Measurements from ENCODE around the gene ACBD4. TPM values are rescaled to one million over a fixed set of nuclear protein-coding genes. Genes with fewer than 3 reads are reported as not detected.
A peak's percentile ranks its signal among the peaks of the same experiment; 100 is the strongest.

The ACBD4 gene, protein sequence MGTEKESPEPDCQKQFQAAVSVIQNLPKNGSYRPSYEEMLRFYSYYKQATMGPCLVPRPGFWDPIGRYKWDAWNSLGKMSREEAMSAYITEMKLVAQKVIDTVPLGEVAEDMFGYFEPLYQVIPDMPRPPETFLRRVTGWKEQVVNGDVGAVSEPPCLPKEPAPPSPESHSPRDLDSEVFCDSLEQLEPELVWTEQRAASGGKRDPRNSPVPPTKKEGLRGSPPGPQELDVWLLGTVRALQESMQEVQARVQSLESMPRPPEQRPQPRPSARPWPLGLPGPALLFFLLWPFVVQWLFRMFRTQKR
- polyA plus RNA-seq (2013, experiment 1 of 2): 1.9 TPM
- 3.7 TPM for polyA plus RNA-seq (2013, experiment 2 of 2)

- Histone ChIP-seq H3K36me3 (ENCODE audit: insufficient read depth, low read length) (no peaks in the 10 kb centered on the region), H3K27ac (ENCODE audit: low read depth, low read length) (no peak within 1 kb of the TSS), H3K4me3 (ENCODE audit: low read length) (peak within 1 kb of the TSS; percentile 61)
Measured at GRCh38 chr17:45135192-45135977, at the start of gene ACBD4. TSS of gene ACBD4 (plus strand) at chr17:45135687. CDS start at chr17:45136145, 458 bp downstream.

GRCh38 chr17:45086391-45086790 is 49.1 kb upstream of the ACBD4 start:
- H3K4me3 ChIP-seq (ENCODE audit: low read length): no peak overlapping the region
- no peak overlapping the region for H3K9ac ChIP-seq (ENCODE audit: low read depth, low read length)
- 97% methylated on average over 4 of the region's 4 CpGs for WGBS
- H3K36me3 ChIP-seq (ENCODE audit: insufficient read depth, low read length): peaks cover 92% of the 10 kb centered on the region
- no peak overlapping the region for H3K27ac ChIP-seq (ENCODE audit: low read depth, low read length)
- no peaks in the 10 kb centered on the region for H3K9me3 ChIP-seq (ENCODE audit: insufficient read depth, low read depth, low read length)
- no peaks in the 10 kb centered on the region for H3K27me3 ChIP-seq (ENCODE audit: insufficient read depth, low read length)
- H3K4me1 ChIP-seq (ENCODE audit: insufficient read depth, low read length): peaks cover 3% of the 10 kb centered on the region; the same call in 1 of the 2 replicates

More at GRCh38 chr17:45135192-45135977, at the start of gene ACBD4:
- 24% methylated on average over 40 of the region's 40 CpGs for WGBS
- no peaks in the 10 kb centered on the region for H3K9me3 ChIP-seq (ENCODE audit: insufficient read depth, low read depth, low read length)
- no peaks in the 10 kb centered on the region for H3K4me1 ChIP-seq (ENCODE audit: insufficient read depth, low read length)
- H3K27me3 ChIP-seq (ENCODE audit: insufficient read depth, low read length): no peaks in the 10 kb centered on the region
- H3K9ac ChIP-seq (ENCODE audit: low read depth, low read length): peak within 1 kb of the TSS; percentile 46

DNA sequence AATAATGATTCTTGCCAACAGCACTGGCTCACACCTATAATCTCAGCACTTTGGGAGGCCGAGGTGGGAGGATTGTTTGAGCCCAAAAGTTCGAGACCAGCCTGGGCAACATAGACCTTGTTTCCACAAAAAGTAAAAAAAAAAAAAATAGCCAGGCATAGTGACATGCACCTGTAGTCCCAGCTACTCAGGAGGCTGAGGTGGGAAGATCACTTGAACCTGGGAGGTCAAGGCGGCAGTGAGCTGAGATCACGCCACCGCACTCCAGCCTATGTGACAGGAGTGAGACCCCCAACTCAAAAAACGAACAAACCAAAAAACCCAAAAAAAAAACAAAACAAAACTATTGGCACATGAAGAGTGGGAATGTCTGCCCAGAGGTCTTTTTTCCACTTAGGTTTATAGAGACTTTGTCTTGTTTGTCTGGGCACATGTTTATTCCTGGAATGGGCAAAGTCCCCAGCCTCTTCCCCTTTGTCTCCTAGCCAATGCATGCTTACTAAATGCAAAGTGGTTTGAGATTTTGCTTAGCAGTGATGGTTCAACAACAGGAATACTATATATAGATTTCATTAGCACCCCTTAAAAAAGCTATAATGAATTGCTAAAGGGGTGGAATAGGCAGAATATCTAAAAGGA is 48.5 kb upstream of the ACBD4 start:
- Histone ChIP-seq H3K9ac (ENCODE audit: low read depth, low read length) (no peak overlapping the region), H3K4me3 (ENCODE audit: low read length) (no peak overlapping the region), H3K27me3 (ENCODE audit: insufficient read depth, low read length) (no peaks in the 10 kb centered on the region), H3K9me3 (ENCODE audit: insufficient read depth, low read depth, low read length) (no peaks in the 10 kb centered on the region), H3K27ac (ENCODE audit: low read depth, low read length) (no peak overlapping the region), H3K4me1 (ENCODE audit: insufficient read depth, low read length) (peaks cover 3% of the 10 kb centered on the region; the same call in 1 of the 2 replicates), H3K36me3 (ENCODE audit: insufficient read depth, low read length) (peaks cover 92% of the 10 kb centered on the region)
- WGBS: 94% methylated on average over 6 of the region's 6 CpGs

DNA sequence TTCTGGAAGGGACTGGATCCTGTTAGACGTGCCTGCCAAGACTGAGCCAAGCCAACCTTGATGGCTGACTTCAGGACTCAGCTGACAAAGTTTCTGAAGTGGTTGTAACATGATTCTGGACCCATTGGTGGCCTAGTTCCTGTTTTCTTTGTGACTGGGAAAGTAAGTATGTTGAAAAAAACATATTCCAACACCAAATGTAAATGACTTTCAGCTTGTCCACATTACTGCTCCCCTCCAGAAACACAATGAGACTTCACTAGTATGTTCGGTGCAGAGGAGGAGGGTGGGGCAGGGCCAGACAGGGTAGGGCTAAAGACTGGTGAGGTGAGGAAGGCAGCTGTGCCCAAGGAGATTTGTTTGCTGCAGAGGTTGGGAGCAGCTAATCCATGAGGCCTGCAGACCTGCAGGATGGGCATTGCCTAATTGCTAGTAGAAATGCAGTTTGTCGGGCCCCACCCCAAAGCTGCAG is 47.9 kb upstream of the ACBD4 start:
- Histone ChIP-seq H3K4me1 (ENCODE audit: insufficient read depth, low read length) (peaks cover 3% of the 10 kb centered on the region; the same call in 1 of the 2 replicates), H3K27me3 (ENCODE audit: insufficient read depth, low read length) (no peaks in the 10 kb centered on the region), H3K9me3 (ENCODE audit: insufficient read depth, low read depth, low read length) (no peaks in the 10 kb centered on the region), H3K27ac (ENCODE audit: low read depth, low read length) (no peak overlapping the region), H3K9ac (ENCODE audit: low read depth, low read length) (no peak overlapping the region), H3K4me3 (ENCODE audit: low read length) (no peak overlapping the region), H3K36me3 (ENCODE audit: insufficient read depth, low read length) (peaks cover 90% of the 10 kb centered on the region)
- 97% methylated on average over 3 of the region's 3 CpGs for WGBS

DNA sequence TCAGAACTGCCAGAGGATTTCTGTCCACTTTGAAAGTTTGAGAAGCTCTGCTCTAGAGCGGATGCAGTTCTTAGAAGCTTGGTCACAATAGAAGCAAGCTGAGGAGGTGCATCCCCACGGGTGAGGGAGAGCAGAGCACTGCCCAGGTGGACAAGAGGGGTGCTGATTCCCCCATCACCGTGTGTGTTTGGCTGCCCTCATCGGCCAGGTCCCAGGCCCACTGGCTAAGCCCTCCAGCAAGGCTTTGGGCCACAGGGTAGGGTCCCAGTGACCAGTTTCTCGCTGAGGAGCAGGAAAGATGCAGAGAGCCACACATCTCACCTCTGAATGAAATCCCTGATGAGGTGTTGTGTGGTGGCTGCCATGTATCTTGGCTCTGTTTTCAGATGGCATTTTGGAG is 47.5 kb upstream of the ACBD4 start:
- Histone ChIP-seq H3K9ac (ENCODE audit: low read depth, low read length) (no peak overlapping the region), H3K27me3 (ENCODE audit: insufficient read depth, low read length) (no peaks in the 10 kb centered on the region), H3K4me3 (ENCODE audit: low read length) (no peak overlapping the region), H3K36me3 (ENCODE audit: insufficient read depth, low read length) (peaks cover 93% of the 10 kb centered on the region), H3K9me3 (ENCODE audit: insufficient read depth, low read depth, low read length) (no peaks in the 10 kb centered on the region), H3K4me1 (ENCODE audit: insufficient read depth, low read length) (peaks cover 3% of the 10 kb centered on the region; the same call in 1 of the 2 replicates), H3K27ac (ENCODE audit: low read depth, low read length) (no peak overlapping the region)
- WGBS: 95% methylated on average over 5 of the region's 5 CpGs

DNA sequence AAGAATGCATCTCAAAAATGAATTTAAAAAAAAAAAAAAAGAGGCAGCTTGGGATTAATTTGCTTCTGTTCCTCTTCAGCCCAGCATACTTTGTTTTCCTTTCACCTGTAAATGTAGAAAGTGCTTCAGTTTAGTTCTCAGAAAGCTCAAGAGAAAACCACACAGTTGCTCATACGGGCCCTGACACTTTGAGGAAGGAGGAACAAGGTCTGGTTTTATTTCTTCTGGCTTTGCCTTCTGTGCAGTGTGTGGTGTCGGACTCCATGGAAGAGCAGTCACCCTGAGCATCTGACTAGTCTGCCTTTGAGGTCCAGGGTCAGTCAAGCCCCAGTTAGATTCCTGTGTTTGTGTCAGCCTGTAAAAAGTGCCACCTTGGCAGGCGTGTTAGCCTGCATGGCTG is 46.7 kb upstream of the ACBD4 start:
- Histone ChIP-seq H3K27ac (ENCODE audit: low read depth, low read length) (no peak overlapping the region), H3K36me3 (ENCODE audit: insufficient read depth, low read length) (peaks cover 94% of the 10 kb centered on the region), H3K9me3 (ENCODE audit: insufficient read depth, low read depth, low read length) (no peaks in the 10 kb centered on the region), H3K9ac (ENCODE audit: low read depth, low read length) (no peak overlapping the region), H3K4me3 (ENCODE audit: low read length) (no peak overlapping the region), H3K4me1 (ENCODE audit: insufficient read depth, low read length) (peaks cover 3% of the 10 kb centered on the region; the same call in 1 of the 2 replicates), H3K27me3 (ENCODE audit: insufficient read depth, low read length) (no peaks in the 10 kb centered on the region)
- 97% methylated on average over 3 of the region's 3 CpGs for WGBS

DNA sequence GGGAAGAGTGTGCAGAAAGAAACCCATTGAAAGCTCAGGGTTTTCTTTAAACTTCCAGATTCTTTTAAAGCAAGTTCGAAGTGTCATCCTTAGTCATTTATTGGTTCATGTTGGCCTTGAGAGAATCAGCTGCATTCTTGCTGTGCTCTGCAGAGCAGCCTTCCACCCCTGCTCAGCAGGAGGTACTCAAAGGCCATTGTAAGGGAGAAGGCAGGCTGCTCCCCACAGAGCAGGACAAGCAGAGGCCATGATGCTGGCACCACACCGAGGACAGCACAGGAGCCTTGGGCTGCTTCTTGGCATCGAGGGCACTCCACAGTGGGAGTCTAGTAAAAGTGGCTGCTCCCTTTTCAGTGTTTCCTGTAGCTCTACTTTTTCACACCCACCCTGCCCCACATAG is 44.8 kb upstream of the ACBD4 start:
- no peak overlapping the region for H3K4me3 ChIP-seq (ENCODE audit: low read length)
- H3K27ac ChIP-seq (ENCODE audit: low read depth, low read length): peak overlapping the region; percentile 59; the same call in 1 of the 2 replicates
- H3K27me3 ChIP-seq (ENCODE audit: insufficient read depth, low read length): no peaks in the 10 kb centered on the region
- H3K9ac ChIP-seq (ENCODE audit: low read depth, low read length): no peak overlapping the region
- peaks cover 3% of the 10 kb centered on the region; the same call in 1 of the 2 replicates for H3K4me1 ChIP-seq (ENCODE audit: insufficient read depth, low read length)
- no peaks in the 10 kb centered on the region for H3K9me3 ChIP-seq (ENCODE audit: insufficient read depth, low read depth, low read length)
- peaks cover 92% of the 10 kb centered on the region for H3K36me3 ChIP-seq (ENCODE audit: insufficient read depth, low read length)
- WGBS: 75% methylated on average over 3 of the region's 3 CpGs

DNA sequence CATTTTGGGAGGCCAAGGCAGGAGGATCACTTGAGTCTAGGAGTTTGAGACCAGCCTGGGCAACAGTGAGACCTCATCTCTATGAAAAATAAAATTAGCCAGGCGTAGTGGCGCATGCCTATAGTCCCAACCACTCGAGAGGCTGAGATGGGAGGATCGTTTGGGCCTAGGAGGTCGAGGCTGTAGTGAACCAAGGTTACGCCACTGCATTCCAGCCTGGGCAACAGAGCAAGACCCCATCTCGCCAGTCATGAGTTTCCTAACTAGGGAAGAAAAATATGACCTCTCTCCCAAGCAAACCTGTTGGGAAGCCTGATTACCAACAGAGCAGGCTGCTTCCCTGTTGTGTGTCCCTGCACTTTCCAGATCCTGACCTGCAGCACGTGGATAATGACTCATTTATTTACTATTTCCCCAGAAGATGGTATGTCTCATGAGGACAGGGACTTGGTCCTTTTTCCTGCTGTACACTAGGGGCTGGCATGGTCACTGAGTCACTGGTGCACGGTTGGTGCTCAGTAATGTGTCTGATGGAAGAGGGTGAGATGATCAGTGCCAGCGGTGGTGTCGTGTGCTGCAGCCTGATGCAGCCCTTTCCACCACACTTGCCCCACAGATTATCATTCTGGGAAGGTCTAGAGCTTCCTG is 43.6 kb upstream of the ACBD4 start:
- 94% methylated on average over 11 of the region's 11 CpGs for WGBS
- H3K4me1 ChIP-seq (ENCODE audit: insufficient read depth, low read length): peaks cover 3% of the 10 kb centered on the region; the same call in 1 of the 2 replicates
- no peaks in the 10 kb centered on the region for H3K9me3 ChIP-seq (ENCODE audit: insufficient read depth, low read depth, low read length)
- H3K4me3 ChIP-seq (ENCODE audit: low read length): no peak overlapping the region
- no peak overlapping the region for H3K9ac ChIP-seq (ENCODE audit: low read depth, low read length)
- no peak overlapping the region for H3K27ac ChIP-seq (ENCODE audit: low read depth, low read length)
- H3K27me3 ChIP-seq (ENCODE audit: insufficient read depth, low read length): no peaks in the 10 kb centered on the region
- peaks cover 93% of the 10 kb centered on the region for H3K36me3 ChIP-seq (ENCODE audit: insufficient read depth, low read length)

DNA sequence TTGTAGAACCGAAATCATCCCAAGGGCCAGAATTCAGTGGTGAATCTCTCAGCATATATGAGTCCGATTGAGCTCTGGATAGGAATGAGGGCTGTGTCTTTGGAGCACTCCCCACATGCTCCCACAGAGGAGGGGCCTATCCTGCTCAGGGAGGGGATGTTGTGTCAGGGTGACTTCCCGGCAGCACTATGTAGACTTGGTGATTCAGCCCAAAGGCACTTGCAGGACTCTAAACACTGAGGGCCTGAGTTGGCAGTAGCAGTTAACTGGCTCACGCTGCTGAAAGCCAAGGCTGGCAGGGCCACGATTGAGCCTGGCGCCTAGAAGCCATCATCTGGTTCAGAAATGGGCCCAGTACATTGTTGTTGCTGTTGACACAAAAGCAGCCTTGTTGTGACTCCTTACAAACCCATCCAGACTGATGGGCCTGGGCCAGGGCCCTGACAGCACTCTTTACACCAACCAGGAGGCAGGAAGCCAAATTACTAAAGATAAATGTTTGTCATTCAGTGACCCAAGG is 42.5 kb upstream of the ACBD4 start:
- no peak overlapping the region for H3K27ac ChIP-seq (ENCODE audit: low read depth, low read length)
- 91% methylated on average over 6 of the region's 6 CpGs for WGBS
- H3K9me3 ChIP-seq (ENCODE audit: insufficient read depth, low read depth, low read length): no peaks in the 10 kb centered on the region
- H3K9ac ChIP-seq (ENCODE audit: low read depth, low read length): no peak overlapping the region
- H3K4me3 ChIP-seq (ENCODE audit: low read length): no peak overlapping the region
- peaks cover 93% of the 10 kb centered on the region for H3K36me3 ChIP-seq (ENCODE audit: insufficient read depth, low read length)
- H3K4me1 ChIP-seq (ENCODE audit: insufficient read depth, low read length): peaks cover 3% of the 10 kb centered on the region; the same call in 1 of the 2 replicates
- H3K27me3 ChIP-seq (ENCODE audit: insufficient read depth, low read length): no peaks in the 10 kb centered on the region

- WGBS: 89% methylated on average over 13 of the region's 13 CpGs
- peaks cover 3% of the 10 kb centered on the region; the same call in 1 of the 2 replicates for H3K4me1 ChIP-seq (ENCODE audit: insufficient read depth, low read length)
- H3K36me3 ChIP-seq (ENCODE audit: insufficient read depth, low read length): peaks cover 93% of the 10 kb centered on the region
- H3K9me3 ChIP-seq (ENCODE audit: insufficient read depth, low read depth, low read length): no peaks in the 10 kb centered on the region
- H3K4me3 ChIP-seq (ENCODE audit: low read length): no peak overlapping the region
- no peak overlapping the region for H3K27ac ChIP-seq (ENCODE audit: low read depth, low read length)
- H3K9ac ChIP-seq (ENCODE audit: low read depth, low read length): no peak overlapping the region
- no peaks in the 10 kb centered on the region for H3K27me3 ChIP-seq (ENCODE audit: insufficient read depth, low read length)
Measured at GRCh38 chr17:45093444-45094110, 41.9 kb upstream of the ACBD4 start.
